SKM-1 (cell line): Measurements from ENCODE around the gene GJA3.

Experiments
- DNase-seq: peaks from one replicate; lab custom pipeline; 2025; ENCODE audit not compliant: unreplicated experiment; lab: John Stamatoyannopoulos, UW

Gene GJA3

DNA sequence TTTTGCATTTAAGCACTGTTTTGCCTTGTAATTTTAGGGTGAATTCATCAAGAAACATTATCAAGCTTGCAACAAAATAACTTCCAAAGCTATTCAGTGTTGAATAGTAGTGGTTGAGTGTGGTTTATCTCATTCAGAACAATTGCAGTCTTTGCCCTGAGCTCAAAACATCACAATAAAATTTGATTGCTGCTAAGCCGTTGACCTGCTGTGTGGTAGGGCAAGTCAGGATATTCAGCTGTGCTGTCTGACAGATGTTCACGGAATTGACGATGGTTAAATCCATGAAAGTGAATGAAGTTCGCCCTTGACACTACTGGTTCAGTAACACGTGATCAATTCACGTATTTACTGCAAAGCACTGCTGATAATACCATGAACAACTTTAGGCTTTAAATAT is 66.9 kb downstream of the GJA3 start:
- no peak for DNase-seq

DNA sequence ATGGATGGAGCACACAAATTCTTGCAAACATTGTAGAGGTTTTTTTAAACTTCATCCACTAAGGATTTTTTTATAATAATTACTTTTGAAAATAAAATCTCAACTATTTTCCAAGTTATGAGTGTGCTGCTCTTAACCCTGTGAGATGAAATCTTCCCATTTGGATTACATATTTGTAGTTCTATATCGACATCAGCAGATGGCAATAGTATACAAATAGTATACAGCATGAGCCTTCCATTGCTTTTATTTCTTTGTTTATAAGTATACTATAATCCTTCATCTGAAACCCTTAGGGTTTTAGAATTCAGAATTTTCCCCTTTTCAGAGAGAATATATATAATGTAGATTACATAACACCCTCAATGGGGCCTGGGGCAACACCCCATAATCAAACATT is 70.5 kb downstream of the GJA3 start:
- DNase-seq, result no peak
